GM10847 (cell line): ENCODE data around the gene MAD2L2.

Source experiments
- POLR2A ChIP-seq: IDR thresholded peaks from 2 replicates; pipeline ENCODE4 v1.6.1; 2011; ENCODE audit not compliant: insufficient read length; ENCODE audit errors: extremely low read depth

Gene MAD2L2

DNA sequence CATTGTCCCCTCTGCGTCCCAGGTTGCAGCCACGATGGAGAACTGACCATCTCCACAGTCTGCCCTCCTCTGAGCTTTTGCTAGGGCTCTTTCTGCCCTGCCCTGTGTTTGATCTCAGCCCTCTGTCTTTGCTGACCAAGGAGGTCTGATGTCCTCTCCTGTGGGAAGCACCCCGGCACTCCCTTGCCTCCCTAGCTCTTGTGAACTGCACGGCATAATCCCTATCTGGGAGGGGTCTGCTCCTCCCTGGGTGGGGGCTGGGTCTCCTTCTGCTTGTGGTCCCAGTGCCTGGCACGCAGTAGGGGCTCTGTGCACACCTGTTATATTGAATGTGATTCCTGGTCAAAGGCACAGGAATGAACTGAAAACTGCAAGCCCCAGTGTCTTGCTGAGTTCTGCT lies 13.0 kb upstream of the MAD2L2 start:
- no peak for TF ChIP-seq POLR2A

DNA sequence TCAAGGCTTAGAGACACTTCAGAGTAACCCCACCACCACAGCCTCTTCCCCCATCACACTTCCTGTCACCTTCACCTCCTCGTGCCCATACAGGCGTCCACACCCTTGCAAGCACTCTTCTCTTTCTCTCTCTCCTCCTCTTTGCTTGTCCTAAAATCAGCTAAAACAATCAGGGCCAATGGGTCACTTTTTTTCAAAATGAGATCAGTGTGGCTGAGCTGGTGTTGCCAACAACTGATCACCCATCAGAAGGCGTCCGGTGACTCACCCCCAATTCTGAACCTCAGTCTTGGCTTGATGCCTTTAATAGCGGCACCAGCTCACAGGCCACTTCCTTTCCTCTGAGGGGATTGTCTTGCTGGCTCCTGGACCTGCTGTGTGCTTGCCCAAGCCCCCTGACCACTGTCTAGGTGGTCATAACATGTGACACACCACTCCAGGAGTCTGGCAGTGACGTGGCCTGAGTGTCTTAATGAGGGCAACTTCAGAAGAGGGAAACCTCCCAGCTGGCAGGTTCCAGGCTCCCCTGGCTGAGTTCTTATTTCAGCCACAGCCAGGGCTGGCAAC lies 12.2 kb upstream of the MAD2L2 start:
- TF ChIP-seq POLR2A, result no peak

DNA sequence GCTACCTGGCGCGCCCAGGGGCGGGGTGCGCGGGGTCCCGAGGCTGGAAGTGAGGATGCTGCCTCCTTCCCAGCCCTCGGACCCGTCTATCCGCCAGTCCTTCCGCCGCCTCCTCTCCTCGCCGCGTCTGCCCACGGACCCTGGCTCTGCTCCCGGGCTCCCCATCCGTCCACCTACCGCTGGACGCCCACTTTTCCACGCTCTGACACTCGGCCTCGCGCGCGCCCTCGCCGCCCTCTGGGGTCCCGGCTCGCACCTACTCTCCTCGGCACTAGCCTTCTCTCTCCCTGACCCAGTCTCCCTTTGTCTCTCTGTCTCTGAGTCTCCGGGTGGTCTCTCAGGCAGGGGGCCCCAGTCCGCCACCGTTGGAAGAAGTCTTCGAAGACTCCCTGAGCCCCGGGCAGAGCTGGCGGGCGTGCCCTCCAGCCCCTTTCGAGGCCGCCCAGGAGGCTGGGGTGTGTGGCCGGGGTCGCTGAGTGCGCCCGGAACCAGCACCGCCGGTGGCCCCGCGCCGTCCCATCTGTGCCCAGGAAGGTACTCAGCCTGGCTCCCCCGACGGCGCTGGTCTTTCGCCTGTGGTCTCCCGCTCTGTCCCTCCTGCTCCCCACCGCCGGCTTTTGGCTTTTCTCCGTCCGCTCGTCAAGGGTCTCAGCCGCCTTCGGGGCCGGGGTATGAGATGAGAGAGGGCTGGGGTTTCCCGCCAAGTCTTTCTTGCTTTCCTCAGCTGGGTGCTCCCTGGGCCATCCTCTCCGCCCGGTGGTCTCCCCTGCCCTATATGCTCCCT lies 11.2 kb upstream of the MAD2L2 start:
- no peak for TF ChIP-seq POLR2A

DNA sequence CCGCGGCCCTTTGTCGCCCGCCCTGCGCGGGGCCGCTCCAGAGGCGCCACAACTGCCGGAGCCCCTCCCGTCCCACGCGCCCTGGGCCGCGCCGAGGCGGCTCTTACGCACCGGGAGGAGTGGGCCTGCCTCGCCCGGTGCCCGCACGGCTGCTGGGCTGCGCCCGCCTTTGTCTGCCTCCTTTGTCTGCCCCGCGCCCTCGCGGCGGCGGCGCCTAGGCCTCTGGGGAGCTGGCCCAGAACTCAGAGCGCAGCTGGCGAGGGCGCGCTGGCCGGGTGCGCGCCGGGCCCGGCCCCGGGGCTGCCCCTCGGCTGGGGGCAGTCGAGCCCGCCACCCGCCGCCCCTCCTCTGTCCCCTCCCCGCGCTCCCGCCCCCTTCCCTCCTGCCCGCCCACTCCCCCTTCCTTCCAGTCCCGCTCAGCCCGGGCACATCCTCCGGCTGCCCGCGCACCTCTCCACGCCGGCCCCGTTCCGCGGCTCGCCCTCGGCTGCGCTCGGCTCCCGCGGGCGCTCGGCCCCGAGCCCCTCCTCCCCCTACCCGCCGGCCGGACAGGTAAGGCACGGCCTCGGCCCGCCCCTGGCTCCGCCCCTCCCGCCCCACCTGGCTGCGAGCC lies 10.5 kb upstream of the MAD2L2 start, which contains the start of gene DRAXIN:
Gene DRAXIN (plus strand): TSS at position 409 of the 613 bp plus-strand sequence. CDS start 14,549 bp downstream, outside the sequence.
- no peak for TF ChIP-seq POLR2A

DNA sequence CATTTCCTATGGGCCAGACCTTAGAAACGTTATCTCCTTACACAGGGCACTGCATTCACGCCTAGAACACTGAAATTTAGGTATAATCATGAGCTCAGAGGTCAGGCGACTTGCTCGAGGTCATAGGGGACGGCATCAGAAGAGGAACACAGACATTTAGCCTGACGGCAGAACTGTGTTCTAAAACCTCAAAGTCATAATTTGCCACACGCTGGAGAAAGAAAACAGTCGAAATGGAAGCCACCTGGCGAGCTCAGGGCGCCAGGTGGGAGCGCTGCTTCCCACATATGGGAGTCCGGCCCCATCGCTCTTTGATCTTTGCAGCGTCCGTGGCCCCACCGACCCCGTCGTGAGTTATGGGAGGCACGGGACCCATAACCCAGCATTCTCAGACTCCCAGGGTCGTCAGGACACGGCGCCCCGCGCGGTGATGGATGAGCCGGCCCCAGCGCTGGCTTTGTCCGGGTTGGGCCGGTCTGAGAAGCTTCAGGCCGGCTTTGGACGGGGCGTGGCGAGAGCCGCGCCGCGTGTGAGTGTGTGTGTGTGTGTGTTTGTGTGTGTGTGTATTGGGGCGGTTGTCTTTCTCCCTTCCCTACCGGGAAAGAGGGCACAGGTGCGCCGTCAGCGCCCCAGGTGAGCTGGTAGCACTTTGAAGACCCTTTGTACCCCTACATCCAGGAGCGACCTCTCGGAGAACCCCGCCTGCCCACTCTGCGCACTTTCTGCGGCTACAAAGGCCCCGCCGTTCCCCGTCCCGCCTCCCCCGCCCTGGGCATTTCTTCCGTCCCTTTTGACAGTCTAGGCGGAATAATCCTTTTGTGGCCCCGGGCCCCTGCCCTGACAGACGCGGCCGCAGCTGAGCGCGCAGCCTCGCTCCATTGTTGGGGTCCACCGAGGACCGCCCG lies 9.7 kb upstream of the MAD2L2 start:
- TF ChIP-seq POLR2A, result no peak

DNA sequence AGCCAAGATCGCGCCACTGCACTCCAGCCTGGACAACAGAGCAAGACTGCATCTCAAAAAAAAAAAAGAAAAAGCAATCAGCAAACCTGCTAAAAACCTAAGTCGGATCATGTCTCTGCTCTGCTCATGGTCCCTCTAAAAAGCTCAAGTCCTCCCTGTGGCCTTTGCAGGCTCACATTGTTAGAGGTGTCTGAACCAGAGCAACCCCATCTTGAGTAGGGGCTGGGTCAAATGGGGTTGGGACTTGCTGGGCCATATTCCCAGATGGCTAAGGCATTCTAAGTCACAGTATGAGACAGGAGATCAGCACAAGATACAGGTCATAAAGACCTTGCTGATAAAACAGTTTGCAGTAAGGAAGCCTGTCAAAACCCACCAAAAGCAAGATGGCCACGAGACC lies 7.6 kb upstream of the MAD2L2 start:
- no peak for TF ChIP-seq POLR2A

DNA sequence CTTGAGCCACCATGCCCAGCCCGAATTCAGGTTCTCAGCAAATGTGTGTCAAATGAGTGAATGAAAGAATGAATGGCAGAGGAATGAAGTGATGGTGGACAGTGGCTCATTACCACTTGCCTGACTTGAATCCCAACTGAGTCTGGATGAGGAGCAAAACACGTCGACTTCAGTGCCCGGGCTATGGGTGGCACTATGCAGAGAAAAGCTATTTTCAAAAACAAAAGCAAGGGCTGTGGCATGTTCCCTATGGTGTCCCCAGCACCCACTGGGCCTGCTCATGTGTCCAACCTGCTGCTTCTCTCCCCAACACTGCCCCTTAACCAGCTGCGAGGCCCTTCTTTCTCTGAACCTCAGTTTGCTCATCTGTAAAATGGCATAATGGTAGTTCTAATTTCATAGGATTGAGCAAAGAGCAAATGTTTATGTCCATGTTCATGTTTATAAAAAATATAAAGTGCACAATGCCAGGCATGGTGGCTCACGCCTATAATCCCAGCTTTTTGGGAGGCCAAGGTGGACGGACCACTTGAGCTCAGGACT lies 4.3 kb upstream of the MAD2L2 start:
- no peak for TF ChIP-seq POLR2A

DNA sequence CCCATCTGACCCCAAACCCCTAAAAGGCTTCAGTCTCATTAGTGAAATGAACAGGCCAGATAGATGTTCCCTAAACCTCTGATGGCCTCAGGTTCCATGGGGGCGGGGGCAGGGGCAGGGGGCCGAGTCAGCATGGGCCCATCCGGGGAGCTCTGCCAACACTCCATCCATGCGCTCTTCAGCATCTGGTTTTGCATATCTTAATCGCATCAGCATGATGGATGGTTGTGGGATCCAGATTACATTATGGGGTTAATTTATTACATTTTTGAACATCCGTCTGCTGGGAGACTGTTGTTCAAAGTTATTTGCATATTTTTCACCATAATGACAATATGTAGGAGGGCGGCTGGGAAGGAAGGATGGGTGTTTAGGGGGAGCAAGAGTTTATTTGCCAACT lies 3.1 kb upstream of the MAD2L2 start:
- TF ChIP-seq POLR2A, result no peak

DNA sequence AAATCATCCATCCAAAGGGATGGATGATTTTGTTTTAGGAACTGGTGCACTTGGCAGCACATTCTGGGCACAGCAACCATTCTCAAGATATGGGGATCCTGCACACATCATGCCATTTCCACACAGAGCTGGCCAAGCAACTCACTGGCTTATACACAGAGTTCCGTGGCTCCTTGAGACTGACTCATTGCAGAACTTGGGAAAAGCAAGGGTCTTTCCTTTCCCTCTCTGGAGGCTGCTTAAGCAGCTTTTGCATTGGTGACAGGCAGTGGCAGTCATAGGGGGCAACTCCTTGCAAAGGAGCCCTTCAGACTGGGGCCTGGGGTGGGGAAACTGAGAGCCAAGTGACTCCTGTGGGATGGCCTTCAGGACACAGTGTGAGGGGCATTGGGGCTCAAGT lies 1.9 kb upstream of the MAD2L2 start:
- TF ChIP-seq POLR2A, result no peak

DNA sequence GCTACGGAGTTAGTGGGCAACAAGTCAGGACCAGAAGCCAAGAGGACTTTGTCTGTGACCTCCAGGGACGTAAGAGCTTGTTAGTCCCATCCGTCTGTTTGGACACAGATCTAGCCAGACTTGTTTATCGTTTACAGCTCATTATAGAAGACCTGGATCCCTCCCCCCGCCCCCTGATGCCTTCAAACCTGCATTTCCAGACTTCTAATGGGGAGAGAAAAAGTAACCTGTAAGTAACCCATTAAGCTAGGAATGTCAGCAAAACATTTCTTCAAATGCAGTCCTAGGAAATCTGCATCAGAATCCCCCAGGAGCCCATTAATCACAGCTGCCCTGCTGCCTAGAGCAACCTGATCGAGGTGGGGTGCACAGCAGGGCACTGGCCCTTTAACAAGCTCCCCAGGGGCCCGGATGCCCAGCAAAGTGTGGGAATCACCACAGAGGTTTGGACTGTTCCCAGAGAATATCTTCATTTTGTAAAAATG lies 1.4 kb upstream of the MAD2L2 start:
- no peak for TF ChIP-seq POLR2A

DNA sequence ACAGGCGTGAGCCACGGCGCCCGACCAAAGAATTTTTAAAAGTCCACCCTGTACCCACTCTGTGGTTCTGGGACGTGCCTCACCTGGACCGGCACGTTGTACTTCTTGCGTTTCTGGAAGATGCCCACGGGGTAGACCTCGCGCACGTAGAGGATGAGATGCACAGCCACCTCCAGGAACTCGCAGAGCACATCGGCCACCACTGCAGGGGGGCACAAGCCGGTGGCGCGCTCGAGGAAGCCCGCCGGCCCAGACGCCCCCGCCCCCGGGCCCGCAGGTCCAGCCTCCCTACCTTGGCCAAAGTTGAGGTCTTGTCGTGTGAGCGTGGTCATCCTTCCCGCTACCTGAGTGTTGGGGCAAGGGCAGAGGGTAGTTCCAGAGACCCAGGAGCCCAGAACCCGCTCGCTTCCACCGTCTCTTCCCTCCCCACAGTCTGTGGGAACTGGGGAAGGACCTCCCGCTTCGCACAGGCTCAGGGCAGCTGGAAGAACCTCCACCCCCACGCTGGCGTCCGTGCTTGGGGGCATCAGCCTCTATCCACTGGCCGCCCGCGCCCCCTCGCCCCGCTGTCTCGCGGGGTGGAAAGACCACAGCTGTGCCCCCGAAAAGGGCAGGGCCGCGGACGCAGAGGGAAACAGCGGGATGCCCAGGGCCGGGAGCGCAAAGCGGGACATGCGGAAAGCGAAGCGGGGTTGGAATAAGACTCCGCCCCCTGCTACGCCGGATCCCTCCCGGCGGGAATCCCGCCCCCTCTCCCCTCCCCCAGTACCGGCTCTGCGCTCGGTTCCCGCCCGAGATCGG lies 478 bp downstream of the MAD2L2 start:
- TF ChIP-seq POLR2A, result no peak

DNA sequence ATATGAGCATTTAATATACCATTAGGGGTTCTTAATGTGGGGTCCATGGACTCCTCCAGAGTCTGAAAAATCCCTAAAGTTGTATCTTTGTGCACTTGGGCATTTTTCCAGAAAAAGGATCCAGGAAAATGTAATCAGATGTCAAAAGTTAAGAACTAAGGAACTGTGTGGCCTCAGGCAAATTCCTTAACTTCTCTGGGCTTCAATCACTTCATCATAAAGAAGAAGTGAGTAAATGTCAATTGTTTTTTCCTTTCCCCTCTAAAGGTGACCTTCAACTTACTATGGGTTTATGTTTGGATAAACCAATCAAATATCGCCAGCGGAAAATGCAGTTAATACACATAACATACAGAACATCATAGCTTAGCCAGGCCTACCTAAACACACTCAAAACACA lies 2.5 kb downstream of the MAD2L2 start:
- TF ChIP-seq POLR2A, result no peak

DNA sequence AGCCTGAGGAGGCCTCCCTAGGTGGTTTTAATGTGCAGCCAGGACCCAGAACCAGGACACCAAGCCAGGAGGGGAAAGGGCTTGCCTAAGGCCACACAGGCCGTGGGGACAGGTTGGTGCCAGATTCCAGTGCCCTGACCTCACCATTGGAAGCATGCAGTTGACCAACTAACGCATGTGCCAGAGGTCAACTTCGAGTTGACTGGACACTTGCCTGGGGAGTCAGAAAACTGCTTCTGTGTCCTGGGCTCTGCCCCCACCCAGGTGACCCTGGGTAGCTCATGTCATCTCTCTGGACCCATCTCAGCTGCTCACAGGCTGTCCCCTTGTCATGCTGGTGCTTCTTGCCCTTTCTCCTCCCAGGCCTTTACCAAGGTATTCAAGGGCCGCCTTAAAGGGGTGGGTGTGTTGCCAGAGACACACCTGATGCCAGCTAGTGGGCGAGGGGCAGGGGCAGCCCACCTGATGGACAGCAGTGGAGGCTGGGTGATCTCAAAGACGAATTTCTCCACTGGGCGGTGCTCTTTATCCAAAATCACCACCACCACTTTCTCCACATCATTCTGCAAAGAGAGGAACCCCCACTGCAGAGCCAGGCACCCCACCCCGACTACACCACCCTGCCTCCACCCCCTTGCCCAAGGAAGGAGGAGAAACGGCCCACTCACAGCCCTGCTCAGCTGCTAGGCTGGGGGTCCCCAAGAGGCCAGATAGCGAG lies 4.4 kb downstream of the MAD2L2 start:
- TF ChIP-seq POLR2A, result no peak

DNA sequence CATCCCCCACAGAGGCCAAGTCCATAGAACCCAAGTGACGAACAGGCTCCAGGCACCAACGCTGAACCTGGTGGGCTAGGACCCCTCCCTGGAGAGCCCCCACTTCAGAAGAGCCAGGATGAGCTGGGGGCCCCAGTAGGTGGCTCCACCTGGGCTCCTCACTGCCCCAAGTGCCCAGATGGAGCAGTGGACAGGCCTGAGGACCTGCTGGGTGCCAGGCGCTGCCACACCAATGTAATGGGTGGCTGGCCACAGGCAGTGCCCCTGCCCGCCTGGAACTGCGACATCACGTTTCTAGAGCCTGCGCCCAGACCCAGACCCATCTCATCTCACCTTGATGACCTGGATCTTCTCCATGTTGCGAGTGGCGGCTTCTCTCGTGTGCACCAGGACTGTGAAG lies 5.6 kb downstream of the MAD2L2 start:
- TF ChIP-seq POLR2A, result no peak
